OCI-LY3 (cell line): Measurements from ENCODE around the gene GNG12.

Source experiments
- CTCF ChIP-seq: fragments of 200-600, 300-600 bp; sonication (generic); IDR thresholded peaks from 2 replicates; pipeline ENCODE4 v1.5.1; 2014; ENCODE audit warnings: antibody characterized with exemption, low read length, low read depth
- EZH2phosphoT487 ChIP-seq: fragments of 200-600 bp; shearing (Covaris generic); IDR thresholded peaks from 2 replicates; pipeline ENCODE4 v1.6.1; 2018; ENCODE audit warnings: antibody characterized with exemption, mixed run types, low read depth

DNA sequence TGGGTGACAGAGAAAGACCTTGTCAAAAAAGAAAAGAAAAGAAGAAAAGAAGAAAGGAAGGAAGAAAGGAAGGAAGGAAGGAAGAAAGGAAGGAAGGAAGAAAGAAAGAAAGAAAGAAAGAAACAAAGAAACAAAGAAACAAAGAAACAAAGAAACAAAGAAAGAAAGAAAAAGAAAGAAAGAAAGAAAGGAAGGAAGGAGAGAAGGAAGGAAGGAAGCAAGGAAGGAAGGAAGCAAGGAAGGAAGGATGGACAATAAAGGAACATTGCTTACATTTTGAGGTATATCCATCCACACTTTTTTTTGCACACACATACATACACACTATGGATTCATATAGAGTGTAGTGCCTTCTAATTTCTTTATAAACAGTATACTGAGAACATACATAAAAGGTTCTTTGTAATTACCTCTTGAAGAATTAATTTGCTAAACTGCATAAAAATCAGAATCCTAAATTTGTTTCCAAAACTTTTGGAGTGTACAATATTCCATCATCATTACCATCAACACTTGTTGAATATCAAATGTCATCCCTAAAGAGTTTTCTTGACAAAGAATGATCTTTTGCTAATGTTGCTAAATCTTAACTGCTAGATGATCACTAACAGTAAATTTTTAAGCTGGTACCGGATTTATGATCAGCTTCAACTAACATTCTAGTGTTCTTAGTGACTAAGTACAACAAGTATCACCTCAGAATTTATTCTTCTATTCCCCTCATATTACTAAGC, 159.6 kb downstream of the GNG12 start:
- no peak for TF ChIP-seq CTCF
- no peak for TF ChIP-seq EZH2phosphoT487
